HG02938 (cell line): ENCODE data around the gene SLC30A1.

Experiments
- ATAC-seq: cut with Tn5 transposase; IDR thresholded peaks from one replicate; pipeline ENCODE4 v1.9.1; 2021; ENCODE audit warnings: mild to moderate bottlenecking, moderate library complexity; ENCODE audit not compliant: unreplicated experiment

Gene SLC30A1

GRCh38 chr1:211609120-211610024 lies 30.4 kb upstream of the SLC30A1 start:
- no peak for ATAC-seq

DNA sequence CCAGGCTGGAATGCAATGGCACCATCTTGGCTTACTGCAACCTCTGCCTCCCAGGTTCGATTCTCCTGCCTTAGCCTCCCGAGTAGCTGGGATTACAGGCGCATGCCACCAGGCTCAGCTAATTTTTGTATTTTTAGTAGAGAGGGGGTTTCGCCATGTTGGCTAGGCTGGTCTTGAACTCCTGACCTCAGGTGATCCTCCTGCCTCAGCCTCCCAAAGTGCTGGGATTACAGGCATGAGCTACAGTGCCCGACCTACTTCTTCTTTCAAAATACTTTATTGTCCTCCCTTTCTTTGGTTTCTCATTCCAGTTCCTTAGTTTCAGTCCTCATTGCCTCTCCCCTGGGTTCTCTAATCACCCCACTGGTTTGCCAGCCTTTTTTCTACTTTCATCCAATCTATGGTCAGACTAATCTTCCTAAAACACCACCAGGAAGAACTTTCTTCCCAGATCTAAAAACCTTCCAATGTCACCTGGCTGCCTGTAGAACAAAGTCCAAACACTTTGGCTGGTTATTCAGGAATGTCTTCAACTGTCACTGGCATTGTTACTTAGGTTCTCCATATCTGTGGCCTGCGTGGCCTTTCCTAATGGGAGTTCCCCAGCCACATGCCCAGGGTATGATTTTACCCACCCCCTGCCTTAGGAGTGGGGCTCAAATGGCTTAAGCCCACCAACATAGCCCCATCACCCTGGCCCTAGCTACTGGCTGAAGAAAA lies 29.0 kb upstream of the SLC30A1 start:
- ATAC-seq = no peak

DNA sequence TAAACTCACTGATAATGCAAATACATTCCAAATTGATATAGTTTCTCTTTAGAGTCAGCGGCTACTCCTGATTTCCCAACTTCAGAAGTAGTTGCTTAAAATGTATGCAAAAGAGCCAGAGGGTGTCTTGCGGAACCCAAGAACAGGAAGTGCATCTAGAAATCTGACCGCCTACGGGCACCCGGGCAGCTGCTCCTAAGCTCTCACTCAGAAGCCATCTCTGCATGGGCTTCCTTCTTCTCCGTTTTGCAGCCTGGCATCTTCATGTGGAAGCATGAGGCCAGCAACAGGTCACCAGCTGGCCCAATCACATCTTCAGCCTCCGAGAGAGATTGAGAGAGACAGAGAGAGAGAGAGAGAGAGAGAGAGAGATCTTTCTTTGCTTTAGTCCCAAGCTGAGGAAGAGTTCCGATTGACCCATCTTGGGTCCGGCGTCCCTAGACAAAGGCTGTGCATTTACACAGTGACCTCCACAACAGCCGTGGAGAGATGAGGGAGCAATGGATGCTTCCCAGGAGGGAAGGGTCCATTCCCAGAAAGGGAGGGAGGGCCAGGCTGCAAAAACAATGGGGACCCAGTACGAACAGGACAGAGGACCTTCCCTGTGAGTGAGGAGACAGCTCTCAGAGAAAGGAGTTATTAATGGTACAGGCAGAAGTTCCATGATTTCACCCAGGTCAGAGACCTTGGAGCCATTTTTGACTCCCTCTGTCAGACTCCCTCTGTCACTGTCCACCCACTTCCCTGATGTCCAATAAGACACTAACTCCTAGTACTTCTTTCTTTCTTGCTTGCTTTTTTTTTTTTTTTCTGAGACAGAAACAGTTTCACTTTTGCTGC lies 28.2 kb upstream of the SLC30A1 start:
- ATAC-seq = peak; percentile 86

- ATAC-seq = peak; percentile 21
These were observed 27.5 kb upstream of the SLC30A1 start for GRCh38 chr1:211606332-211606913.

- ATAC-seq = no peak
These were observed 26.8 kb upstream of the SLC30A1 start for GRCh38 chr1:211605603-211606331.

GRCh38 chr1:211605034-211605433 lies 26.1 kb upstream of the SLC30A1 start:
- ATAC-seq = no peak

DNA sequence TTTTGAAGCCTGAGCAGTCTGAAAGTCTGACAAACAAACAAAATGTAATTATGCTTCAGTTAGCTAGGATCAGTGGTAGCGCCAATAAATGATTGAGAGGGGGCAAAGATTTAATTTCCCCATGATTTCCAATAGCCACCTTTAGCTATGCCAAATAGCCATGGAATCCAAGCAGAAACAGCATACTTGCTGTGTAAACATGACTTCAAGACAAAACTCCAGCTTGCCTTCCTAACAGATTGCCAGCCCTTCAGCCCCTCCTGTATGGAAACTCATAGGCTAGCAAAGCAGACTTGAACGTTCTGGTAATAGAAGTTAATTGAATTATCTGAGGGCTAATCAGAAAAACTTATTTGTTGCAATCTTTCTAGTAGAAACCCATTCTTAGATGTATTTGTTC lies 25.6 kb upstream of the SLC30A1 start:
- ATAC-seq = no peak

- no peak for ATAC-seq
These were observed 24.8 kb upstream of the SLC30A1 start for GRCh38 chr1:211603713-211604112.

DNA sequence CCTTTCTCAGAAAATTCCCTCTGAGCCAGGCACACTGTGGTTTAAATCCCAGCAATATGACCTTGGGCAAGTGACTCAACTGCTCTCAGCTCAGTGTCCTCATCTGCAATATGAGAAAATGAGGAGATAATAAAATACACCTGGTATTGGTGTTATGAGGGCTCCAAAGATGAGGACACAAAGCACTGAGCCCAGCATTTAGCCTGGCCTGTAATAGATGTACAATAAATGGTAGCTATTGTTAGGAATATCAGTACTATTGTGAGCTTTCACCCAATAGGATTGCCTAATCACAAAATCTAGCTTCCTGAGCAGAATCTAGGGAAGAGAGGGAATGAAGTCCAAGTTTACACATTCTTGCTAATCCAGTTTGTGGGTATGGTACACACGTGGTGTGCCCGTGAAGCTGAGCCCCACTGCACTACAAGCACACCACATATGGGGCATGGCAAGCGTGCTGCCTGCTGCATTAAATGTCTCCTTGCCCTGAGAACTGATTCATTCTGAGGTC lies 24.3 kb upstream of the SLC30A1 start:
- no peak for ATAC-seq

GRCh38 chr1:211601982-211602670 lies 23.2 kb upstream of the SLC30A1 start:
- ATAC-seq = no peak

- ATAC-seq = no peak
These were observed 22.2 kb upstream of the SLC30A1 start for GRCh38 chr1:211601159-211601558.

DNA sequence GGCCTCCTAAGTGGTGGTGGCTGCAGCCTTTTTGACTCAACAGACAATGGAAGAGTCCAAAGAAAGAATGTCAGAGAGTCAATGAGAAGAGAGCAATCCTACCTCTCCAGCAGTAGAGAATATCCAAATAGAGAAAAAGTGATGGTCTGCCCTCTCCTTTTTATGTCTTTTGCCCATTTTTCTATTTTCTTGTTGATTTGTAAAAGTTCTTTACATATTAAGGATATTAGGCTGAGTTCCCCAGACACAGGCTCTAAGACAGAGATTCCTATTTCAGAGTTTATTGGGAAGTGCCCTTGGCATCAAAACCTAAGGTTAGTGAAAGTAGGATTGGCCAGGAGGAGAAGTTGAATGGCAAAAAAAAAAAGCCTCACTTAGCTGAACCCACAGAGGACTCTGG lies 20.3 kb upstream of the SLC30A1 start:
- ATAC-seq = no peak

DNA sequence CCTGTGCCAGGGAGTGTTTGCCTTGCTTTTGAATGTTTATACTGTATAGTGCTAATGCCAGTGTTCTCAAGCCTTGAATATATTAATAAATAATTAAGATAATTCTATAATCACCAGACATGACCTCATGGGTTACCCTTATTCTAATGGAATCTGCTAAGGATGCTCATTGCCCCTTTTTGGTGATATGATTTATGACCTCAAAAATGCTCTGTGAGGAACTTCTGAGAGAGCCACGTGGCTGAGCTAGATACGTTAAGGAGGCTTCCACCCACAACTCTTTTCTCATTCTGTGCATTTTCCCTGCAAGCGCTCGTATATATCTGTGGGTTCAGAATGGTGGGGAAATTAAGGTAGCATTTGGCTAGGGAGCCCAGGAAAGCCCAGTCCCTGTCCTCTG lies 19.6 kb upstream of the SLC30A1 start:
- ATAC-seq = no peak

DNA sequence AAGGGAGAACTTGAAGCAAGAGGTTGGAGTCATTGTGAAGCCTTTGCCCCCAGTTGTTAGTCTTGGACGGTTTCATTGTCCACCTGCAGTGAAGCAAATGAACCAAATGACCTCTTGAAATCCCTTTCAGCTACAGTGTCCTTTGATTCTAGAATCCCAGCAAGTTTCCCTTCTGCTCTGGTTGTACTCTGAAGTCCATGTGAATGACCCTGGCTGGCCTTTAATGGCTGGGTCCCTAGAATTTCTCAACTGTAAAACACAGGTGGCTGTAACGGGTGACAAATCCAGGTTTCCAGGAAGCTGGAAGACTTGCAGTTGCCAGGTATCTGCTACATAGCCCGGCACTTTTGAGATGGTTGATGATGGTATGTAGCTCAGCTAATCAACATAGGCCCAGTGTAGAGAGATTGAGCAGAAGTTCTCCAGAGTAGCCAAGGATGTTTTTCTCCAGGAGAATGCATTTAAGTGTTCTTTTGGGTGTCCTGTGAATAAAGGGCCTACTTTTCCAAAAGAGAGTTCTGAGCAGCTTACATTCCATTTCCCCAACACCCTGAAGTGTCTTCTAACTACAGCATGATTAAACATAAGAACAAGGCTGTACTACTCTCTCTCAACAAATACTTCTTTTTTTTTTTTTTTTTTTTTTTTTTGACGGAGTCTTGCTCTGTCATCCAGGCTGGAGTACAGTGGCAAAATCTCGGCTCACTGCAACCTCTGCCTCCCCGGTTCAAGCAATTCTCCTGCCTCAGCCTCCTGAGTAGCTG lies 17.6 kb upstream of the SLC30A1 start:
- ATAC-seq = no peak

GRCh38 chr1:211595419-211595818 lies 16.5 kb upstream of the SLC30A1 start:
- ATAC-seq = no peak

- ATAC-seq = no peak
These were observed 13.1 kb upstream of the SLC30A1 start for GRCh38 chr1:211591980-211592493.

DNA sequence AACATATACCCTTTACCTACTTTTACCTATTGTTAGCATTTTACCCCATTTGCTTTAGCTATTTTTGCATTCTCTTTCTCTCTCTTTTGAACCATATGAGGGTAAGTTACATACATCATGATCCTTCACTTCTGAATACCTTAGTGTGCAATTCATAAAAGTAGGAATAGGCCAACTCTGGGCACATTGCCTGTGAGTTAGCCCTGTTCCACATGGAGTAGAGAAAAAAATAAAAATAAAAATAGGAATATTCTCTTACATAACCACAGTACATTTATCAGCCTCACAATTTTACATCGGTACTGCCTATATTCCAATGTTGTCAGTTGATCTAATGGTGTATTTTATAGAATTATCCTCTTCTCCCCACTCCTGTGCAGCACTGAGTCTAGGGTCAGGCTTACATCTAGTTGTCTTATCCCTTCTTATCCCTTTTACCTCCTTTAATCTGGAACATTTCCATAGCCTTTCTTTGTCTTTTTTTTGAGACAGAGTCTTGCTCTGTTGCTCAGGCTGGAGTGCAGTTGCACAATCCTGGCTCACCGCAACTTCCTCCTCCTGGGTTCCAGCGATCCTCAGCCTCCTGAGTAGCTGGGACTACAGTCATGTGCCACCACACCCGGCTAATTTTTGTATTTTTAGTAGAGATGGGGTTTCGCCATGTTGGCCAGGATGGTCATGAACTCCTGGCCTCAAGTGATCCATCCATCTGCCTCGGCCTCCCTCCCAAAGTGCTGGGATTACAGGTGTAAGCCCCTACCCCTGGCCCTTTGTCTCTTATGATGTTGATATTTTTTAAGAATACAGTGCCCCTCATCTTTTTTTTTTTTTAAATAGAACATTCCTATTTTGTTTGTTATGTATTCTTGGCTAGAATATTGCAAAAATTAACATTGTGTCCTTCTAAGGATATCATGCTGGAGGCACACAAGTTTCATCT lies 11.1 kb upstream of the SLC30A1 start:
- no peak for ATAC-seq
